T1000 (cell line): ENCODE measurements around the gene POLA1.

Source experiments
- DNase-seq: peaks from one replicate; lab custom pipeline; 2025; ENCODE audit warnings: mixed read lengths; lab: John Stamatoyannopoulos, UW

The POLA1 gene

GRCh38 chrX:24877854-24878650 lies 184.3 kb downstream of the POLA1 start:
- no peak for DNase-seq

GRCh38 chrX:24879679-24880078 lies 186.0 kb downstream of the POLA1 start:
- no peak for DNase-seq

GRCh38 chrX:24886916-24887315 lies 193.2 kb downstream of the POLA1 start:
- no peak for DNase-seq

GRCh38 chrX:24890677-24891076 lies 197.0 kb downstream of the POLA1 start:
- DNase-seq = no peak

GRCh38 chrX:24899391-24899790 lies 205.7 kb downstream of the POLA1 start:
- DNase-seq = no peak

- DNase-seq = no peak
These were observed 206.5 kb downstream of the POLA1 start for GRCh38 chrX:24900234-24900633.

- no peak for DNase-seq
These were observed 209.1 kb downstream of the POLA1 start for GRCh38 chrX:24902806-24903205.

GRCh38 chrX:24918715-24919114 lies 225.0 kb downstream of the POLA1 start:
- no peak for DNase-seq

- no peak for DNase-seq
These were observed 227.1 kb downstream of the POLA1 start for GRCh38 chrX:24920769-24921168.

GRCh38 chrX:24925430-24925829 lies 231.7 kb downstream of the POLA1 start:
- no peak for DNase-seq

- DNase-seq = no peak
These were observed 233.7 kb downstream of the POLA1 start for GRCh38 chrX:24927372-24927771.

- DNase-seq = no peak
These were observed 234.4 kb downstream of the POLA1 start for GRCh38 chrX:24928114-24928513.

- DNase-seq = no peak
These were observed 240.6 kb downstream of the POLA1 start for GRCh38 chrX:24934279-24934678.

GRCh38 chrX:24945009-24945408 lies 251.3 kb downstream of the POLA1 start:
- no peak for DNase-seq

- DNase-seq = no peak
These were observed 252.7 kb downstream of the POLA1 start for GRCh38 chrX:24946369-24946768.

GRCh38 chrX:24954732-24955131 lies 261.0 kb downstream of the POLA1 start:
- DNase-seq = no peak

- DNase-seq = no peak
These were observed 261.7 kb downstream of the POLA1 start for GRCh38 chrX:24955372-24955930.

- DNase-seq = no peak
These were observed 263.1 kb downstream of the POLA1 start for GRCh38 chrX:24956828-24957227.

GRCh38 chrX:24961809-24962208 lies 268.1 kb downstream of the POLA1 start:
- DNase-seq = no peak

- DNase-seq = no peak
These were observed 270.1 kb downstream of the POLA1 start for GRCh38 chrX:24963823-24964222.

- DNase-seq = no peak
These were observed 271.7 kb downstream of the POLA1 start for GRCh38 chrX:24965372-24965771.

GRCh38 chrX:24969812-24970211 lies 276.1 kb downstream of the POLA1 start:
- DNase-seq = no peak

- no peak for DNase-seq
These were observed 285.4 kb downstream of the POLA1 start for GRCh38 chrX:24979081-24979480.

- DNase-seq = no peak
These were observed 287.3 kb downstream of the POLA1 start for GRCh38 chrX:24981030-24981429.
